BJ (cell line): ENCODE measurements around the gene CNTN1. TPM values are rescaled to one million over a fixed set of nuclear protein-coding genes. Genes with fewer than 3 reads are reported as not detected.

Source experiments
- CTCF ChIA-PET: fragments of 350-600 bp; formaldehyde crosslinking; extraction: SDS; loops from one replicate; lab custom pipeline; 2021; ENCODE audit warnings: antibody characterized with exemption, inconsistent platforms; lab: Yijun Ruan, JAX
- POLR2A ChIA-PET: fragments of 300-600 bp; sonication (Branson Sonifier 250); formaldehyde crosslinking; extraction: SDS; loops from one replicate; lab custom pipeline; 2021; ENCODE audit warnings: antibody characterized with exemption; lab: Charles Lee
- DNase-seq: peaks from one replicate; pipeline ENCODE4 v3.0.0-alpha.2; 2011; ENCODE audit warnings: low read depth
- H3K27me3 ChIP-seq: 2 replicates; pipeline ENCODE4 v1.6.0; 2011; ENCODE audit warnings: low read length; ENCODE audit not compliant: control insufficient read depth, insufficient read depth
- H3K36me3 ChIP-seq: 2 replicates; pipeline ENCODE4 v1.5.1; 2011; ENCODE audit warnings: low read length; ENCODE audit not compliant: control insufficient read depth, insufficient read depth
- H3K4me3 ChIP-seq: 2 replicates; pipeline ENCODE4 v1.5.1; 2011; ENCODE audit warnings: low read depth, mild to moderate bottlenecking, control low read depth, low read length
- CTCF ChIP-seq: IDR thresholded peaks from 2 replicates; pipeline ENCODE4 v1.5.1; 2011; ENCODE audit warnings: low read depth, mild to moderate bottlenecking, control low read depth, inconsistent platforms, low read length, moderate library complexity; ENCODE audit not compliant: insufficient read depth
- polyA plus RNA-seq: library from polyadenylated mRNA; depleted of rRNA; stranded (reverse); fragments of >200 nt; gene quantifications from 2 replicates; pipeline ENCODE4 v1.2.3, GENCODE V29; 2011

Gene CNTN1
- polyA plus RNA-seq, 1 experiment, result 0.40 TPM

GRCh38 chr12:41013881-41014642 lies 321.8 kb downstream of the CNTN1 start:
- no peak for DNase-seq
- no peaks in the 10 kb centered on the region for H3K27me3 ChIP-seq
- H3K4me3 ChIP-seq, result no peak overlapping the region
- TF ChIP-seq CTCF, result no peak
- H3K36me3 ChIP-seq, result no peaks in the 10 kb centered on the region
- POLR2A ChIA-PET, result no interaction called here
- CTCF ChIA-PET, result no interaction called here

- no peak for DNase-seq
- ChIA-PET POLR2A (no interaction called here), CTCF (no interaction called here)
- Histone ChIP-seq H3K27me3 (no peaks in the 10 kb centered on the region), H3K4me3 (no peak overlapping the region), H3K36me3 (no peaks in the 10 kb centered on the region)
- TF ChIP-seq CTCF, result no peak
Observed at GRCh38 chr12:41014643-41015020, 322.4 kb downstream of the CNTN1 start.

GRCh38 chr12:41018010-41018409 lies 325.8 kb downstream of the CNTN1 start:
- no peak for TF ChIP-seq CTCF
- DNase-seq, result no peak
- Histone ChIP-seq H3K4me3 (no peak overlapping the region), H3K27me3 (no peaks in the 10 kb centered on the region), H3K36me3 (no peaks in the 10 kb centered on the region)
- POLR2A ChIA-PET, result no interaction called here
- CTCF ChIA-PET, result no interaction called here

GRCh38 chr12:41019461-41019860 lies 327.2 kb downstream of the CNTN1 start:
- Histone ChIP-seq H3K27me3 (no peaks in the 10 kb centered on the region), H3K4me3 (no peak overlapping the region), H3K36me3 (no peaks in the 10 kb centered on the region)
- ChIA-PET POLR2A (no interaction called here), CTCF (no interaction called here)
- no peak for TF ChIP-seq CTCF
- DNase-seq, result no peak

- ChIA-PET CTCF (no interaction called here), POLR2A (no interaction called here)
- no peak for TF ChIP-seq CTCF
- H3K27me3 ChIP-seq, result no peaks in the 10 kb centered on the region
- no peaks in the 10 kb centered on the region for H3K36me3 ChIP-seq
- no peak for DNase-seq
- no peak overlapping the region for H3K4me3 ChIP-seq
Observed at GRCh38 chr12:41023836-41024235, 331.6 kb downstream of the CNTN1 start.
